Fibroblast of skin of left biceps (primary cell): ENCODE data around the gene NDEL1.
A peak's percentile ranks its signal among the peaks of the same experiment; 100 is the strongest.

ENCODE experiments used
- DNase-seq, 2 experiments: peaks; one replicate each; pipeline ENCODE4 v3.0.0-alpha.2; 2013; ENCODE audit warnings: low read depth in 2 of 2

Gene NDEL1

GRCh38 chr17:8477715-8478441, 42.2 kb downstream of the NDEL1 start:
- DNase-seq = no peak

GRCh38 chr17:8479431-8479947, 43.8 kb downstream of the NDEL1 start:
- no peak for DNase-seq

- no peak for DNase-seq
Observed at GRCh38 chr17:8480011-8480976, 44.6 kb downstream of the NDEL1 start.

- no peak for DNase-seq
Observed at GRCh38 chr17:8481089-8481488, 45.4 kb downstream of the NDEL1 start.

GRCh38 chr17:8481703-8482102, 46.0 kb downstream of the NDEL1 start:
- DNase-seq = no peak

GRCh38 chr17:8482546-8482945, 46.9 kb downstream of the NDEL1 start:
- no peak for DNase-seq

- no peak for DNase-seq
Observed at GRCh38 chr17:8484465-8484864, 48.8 kb downstream of the NDEL1 start.

- DNase-seq = no peak
Observed at GRCh38 chr17:8485491-8485890, 49.8 kb downstream of the NDEL1 start.

- DNase-seq = no peak
Observed at GRCh38 chr17:8487130-8487645, 51.5 kb downstream of the NDEL1 start.

GRCh38 chr17:8487743-8488142, 52.1 kb downstream of the NDEL1 start:
- no peak for DNase-seq

- no peak for DNase-seq
Observed at GRCh38 chr17:8488491-8488890, 52.8 kb downstream of the NDEL1 start.

- DNase-seq = peak; percentile 68 to 73
Observed at GRCh38 chr17:8488901-8489300, 53.2 kb downstream of the NDEL1 start.

GRCh38 chr17:8489841-8490240, 54.2 kb downstream of the NDEL1 start:
- DNase-seq = peak; percentile 39 to 43

GRCh38 chr17:8490256-8491023, 54.8 kb downstream of the NDEL1 start:
- DNase-seq = no peak

- DNase-seq = no peak
Observed at GRCh38 chr17:8492121-8492520, 56.4 kb downstream of the NDEL1 start.

- DNase-seq = no peak
Observed at GRCh38 chr17:8494021-8494420, 58.3 kb downstream of the NDEL1 start.

GRCh38 chr17:8494506-8495111, 58.9 kb downstream of the NDEL1 start:
- DNase-seq = no peak

- no peak for DNase-seq
Observed at GRCh38 chr17:8496081-8496480, 60.4 kb downstream of the NDEL1 start.

- DNase-seq = no peak
Observed at GRCh38 chr17:8499171-8499570, 63.5 kb downstream of the NDEL1 start.

GRCh38 chr17:8499614-8500013, 63.9 kb downstream of the NDEL1 start:
- DNase-seq = no peak

- no peak for DNase-seq
Observed at GRCh38 chr17:8500609-8501008, 64.9 kb downstream of the NDEL1 start.
